Fibroblast of villous mesenchyme (primary cell): Measurements from ENCODE around the gene LILRA6. TPM values are rescaled to one million over a fixed set of nuclear protein-coding genes. Genes with fewer than 3 reads are reported as not detected.

ENCODE experiments used
- DNase-seq: peaks from one replicate; pipeline ENCODE4 v3.0.0-alpha.2; 2010; ENCODE audit warnings: low read depth
- H3K4me3 ChIP-seq: 2 replicates; pipeline ENCODE4 v1.5.1; 2011; ENCODE audit warnings: low read depth, mild to moderate bottlenecking, low read length
- total RNA-seq: library from RNA; depleted of rRNA; stranded (reverse); fragments of >200 nt; gene quantifications from 2 replicates; pipeline ENCODE4 v1.2.3, GENCODE V29; 2012
- TF ChIP-seq, protein P1 (sequence below): IDR thresholded peaks from 2 replicates; pipeline ENCODE4 v1.5.1; 2012; ENCODE audit warnings: low read depth, mild to moderate bottlenecking, low read length; ENCODE audit not compliant: insufficient read depth

Gene LILRA6
- total RNA-seq, 1 donor = not detected

DNA sequence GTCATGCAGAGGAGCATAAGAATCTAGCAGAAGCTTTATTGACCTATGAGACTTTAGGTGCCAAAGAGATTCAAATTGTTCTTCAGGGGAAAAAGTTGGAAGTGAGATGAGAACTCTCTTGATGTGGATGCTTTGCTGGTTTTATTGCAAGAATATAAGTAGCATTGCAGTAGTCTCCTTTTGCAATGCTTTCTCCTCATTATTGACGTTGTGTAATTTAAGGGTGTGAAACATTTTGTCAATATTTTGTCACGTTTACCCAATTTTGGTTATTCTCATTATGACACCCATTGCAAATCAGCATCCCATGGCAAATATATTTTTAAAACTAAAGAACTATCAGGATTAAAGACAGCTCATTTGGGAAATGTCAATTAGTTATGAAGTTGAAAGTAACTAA lies 26.3 kb upstream of the LILRA6 start:
- TF ChIP-seq, protein P1, sequence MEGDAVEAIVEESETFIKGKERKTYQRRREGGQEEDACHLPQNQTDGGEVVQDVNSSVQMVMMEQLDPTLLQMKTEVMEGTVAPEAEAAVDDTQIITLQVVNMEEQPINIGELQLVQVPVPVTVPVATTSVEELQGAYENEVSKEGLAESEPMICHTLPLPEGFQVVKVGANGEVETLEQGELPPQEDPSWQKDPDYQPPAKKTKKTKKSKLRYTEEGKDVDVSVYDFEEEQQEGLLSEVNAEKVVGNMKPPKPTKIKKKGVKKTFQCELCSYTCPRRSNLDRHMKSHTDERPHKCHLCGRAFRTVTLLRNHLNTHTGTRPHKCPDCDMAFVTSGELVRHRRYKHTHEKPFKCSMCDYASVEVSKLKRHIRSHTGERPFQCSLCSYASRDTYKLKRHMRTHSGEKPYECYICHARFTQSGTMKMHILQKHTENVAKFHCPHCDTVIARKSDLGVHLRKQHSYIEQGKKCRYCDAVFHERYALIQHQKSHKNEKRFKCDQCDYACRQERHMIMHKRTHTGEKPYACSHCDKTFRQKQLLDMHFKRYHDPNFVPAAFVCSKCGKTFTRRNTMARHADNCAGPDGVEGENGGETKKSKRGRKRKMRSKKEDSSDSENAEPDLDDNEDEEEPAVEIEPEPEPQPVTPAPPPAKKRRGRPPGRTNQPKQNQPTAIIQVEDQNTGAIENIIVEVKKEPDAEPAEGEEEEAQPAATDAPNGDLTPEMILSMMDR = no peak
- DNase-seq = no peak
- no peak overlapping the region for H3K4me3 ChIP-seq

DNA sequence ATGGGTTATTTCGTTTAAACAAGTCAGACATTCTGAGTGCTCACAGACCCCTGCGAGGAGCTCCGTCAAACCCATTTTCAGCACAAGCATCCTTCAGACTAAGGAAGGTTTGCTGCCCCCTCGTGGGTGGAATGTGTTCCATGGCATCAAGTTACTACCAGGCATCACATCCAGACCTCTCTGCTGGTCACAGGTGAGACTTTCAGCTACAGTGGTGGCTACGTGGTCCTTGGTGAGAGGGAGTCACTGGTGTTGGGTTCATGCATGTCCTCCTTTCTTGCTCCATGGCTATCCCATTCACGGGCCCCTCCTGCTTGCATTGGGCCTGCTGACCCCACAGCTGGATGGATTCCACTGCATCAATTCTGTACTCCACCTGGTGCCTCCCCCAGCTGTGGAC lies 23.5 kb upstream of the LILRA6 start:
- peak; percentile 65 for DNase-seq
- H3K4me3 ChIP-seq = no peak overlapping the region
- TF ChIP-seq, protein P1 = peak; percentile 73

DNA sequence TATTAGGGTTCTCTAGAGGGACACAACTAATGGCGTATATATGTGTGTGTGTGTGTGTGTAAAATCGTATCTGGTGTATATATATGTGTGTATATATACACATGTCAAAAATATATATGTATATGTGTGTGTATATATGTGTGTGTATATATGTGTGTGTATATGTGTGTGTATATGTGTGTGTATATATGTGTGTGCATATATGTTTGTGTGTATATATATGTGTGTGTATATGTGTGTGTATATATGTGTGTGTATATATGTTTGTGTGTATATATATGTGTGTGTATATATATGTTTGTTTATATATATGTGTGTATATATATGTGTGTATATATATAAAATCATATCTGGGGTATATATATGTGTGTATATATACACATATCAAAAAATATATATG lies 19.9 kb upstream of the LILRA6 start:
- no peak for DNase-seq
- TF ChIP-seq, protein P1 = no peak
- no peak overlapping the region for H3K4me3 ChIP-seq

DNA sequence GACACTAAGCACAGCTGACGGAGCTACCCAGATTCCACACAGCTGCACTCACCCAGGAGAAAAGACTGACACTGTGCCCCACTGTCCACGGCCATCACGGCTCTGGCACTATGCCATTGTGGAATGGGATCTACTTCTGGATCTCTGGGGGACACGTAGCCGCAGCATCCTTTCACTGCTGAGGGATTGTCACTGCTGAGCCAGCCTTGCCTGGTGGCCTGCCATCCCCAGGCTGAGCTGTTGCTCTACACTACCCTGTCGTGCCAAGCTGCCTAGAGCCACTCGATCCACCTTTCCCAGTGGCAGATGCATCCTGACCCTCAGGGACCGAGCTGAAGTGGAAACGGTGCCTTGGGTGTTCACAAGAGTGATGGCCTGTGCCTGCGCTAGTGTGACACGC lies 19.5 kb upstream of the LILRA6 start:
- TF ChIP-seq, protein P1 = no peak
- H3K4me3 ChIP-seq = no peak overlapping the region
- no peak for DNase-seq

DNA sequence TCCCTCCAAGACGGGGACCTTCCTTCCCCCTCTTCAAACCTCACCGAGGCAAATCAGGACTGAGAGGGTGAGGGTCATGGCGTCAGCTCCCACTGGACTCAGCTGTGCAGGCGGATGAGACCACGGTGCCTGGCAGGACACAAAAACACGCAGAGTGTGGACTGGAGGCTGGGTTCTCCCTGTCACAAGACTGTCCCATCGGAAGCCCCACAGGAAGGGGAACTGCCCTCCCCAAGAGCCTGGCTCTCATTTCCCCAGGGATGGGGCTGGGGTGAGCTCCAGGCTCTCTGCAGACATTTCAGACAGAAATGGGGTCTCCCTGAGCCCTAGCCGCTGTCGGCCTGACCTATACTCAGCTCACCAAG lies 14.5 kb upstream of the LILRA6 start, which contains the start of gene LILRB5:
TSS of gene LILRB5 (minus strand) at position 158 of the 365 bp plus-strand sequence. CDS start at position 78, 80 bp downstream.
- DNase-seq = no peak
- TF ChIP-seq, protein P1 = no peak
- H3K4me3 ChIP-seq = no peak within 1 kb of the TSS

DNA sequence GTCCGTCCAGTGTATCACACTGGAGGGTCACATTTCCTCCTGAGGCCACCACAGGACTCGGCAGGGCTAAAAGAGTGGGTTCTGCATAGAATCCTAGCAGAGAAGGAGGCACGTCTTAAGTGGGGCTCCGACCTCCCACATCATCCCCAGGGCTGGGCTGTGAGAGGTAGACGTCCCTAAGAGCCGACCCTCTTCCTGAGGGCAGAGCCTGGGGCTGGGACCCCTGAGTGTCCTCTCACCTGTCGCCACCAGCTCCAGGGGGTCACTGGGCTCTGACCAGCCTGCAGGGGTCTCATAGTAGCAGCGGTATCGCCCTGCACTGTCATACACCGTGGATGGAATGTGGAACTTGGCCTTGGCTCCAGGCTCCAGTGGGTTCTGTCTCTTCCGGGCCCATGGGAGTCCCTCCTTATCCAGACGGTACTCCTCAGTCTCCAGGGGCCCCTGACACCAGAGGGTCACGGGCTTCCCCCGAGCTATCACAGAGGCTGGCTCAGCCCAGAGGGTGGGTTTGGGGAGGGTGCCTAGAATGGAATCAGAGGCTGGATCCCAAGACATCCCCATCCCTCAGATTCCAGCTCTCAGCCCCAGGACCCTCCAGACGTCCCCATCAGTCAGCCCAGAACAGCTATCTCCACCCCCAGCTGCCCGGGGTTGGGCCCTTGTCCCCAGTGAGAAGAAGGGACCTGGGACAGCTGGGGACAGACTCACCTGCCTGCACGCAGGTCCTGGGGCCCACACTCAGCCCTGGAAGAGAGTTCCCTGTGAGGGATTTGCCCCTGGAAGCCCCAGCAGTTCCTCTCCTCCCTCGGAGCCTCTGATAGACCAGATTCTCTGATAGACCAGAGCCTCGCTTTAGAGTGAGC lies 13.9 kb upstream of the LILRA6 start:
- no peak overlapping the region for H3K4me3 ChIP-seq
- TF ChIP-seq, protein P1 = no peak
- DNase-seq = no peak
